Activated B cell treated with CpG ODN at 0.5 μM for 24 hours (primary cell): ENCODE results near the gene TMEM218. TPM values are rescaled to one million over a fixed set of nuclear protein-coding genes. Genes with fewer than 3 reads are reported as not detected.

Experiments used
- ATAC-seq: fragments of 200-7000 bp; cut with Tn5 transposase; one replicate; pipeline ENCODE4 v1.10.0; 2021; ENCODE audit warnings: low read depth, mild to moderate bottlenecking, moderate library complexity
- CTCF ChIA-PET: fragments of 350-600 bp; sonication (Branson Sonifier 250); formaldehyde crosslinking; loops from one replicate; lab custom pipeline; 2021; ENCODE audit warnings: antibody characterized with exemption; lab: Charles Lee
- POLR2A ChIA-PET: fragments of 350-600 bp; sonication (Branson Sonifier 250); formaldehyde crosslinking; loops from one replicate; lab custom pipeline; 2021; ENCODE audit warnings: antibody characterized with exemption; lab: Charles Lee
- DNase-seq: peaks from one replicate; pipeline ENCODE4 v3.0.0; 2022
- H3K27ac Mint-ChIP-seq: one replicate; pipeline ENCODE4 v1.8.0; 2020; ENCODE audit warnings: mixed read lengths
- H3K27me3 Mint-ChIP-seq: one replicate; pipeline ENCODE4 v1.8.0; 2021; ENCODE audit warnings: mixed read lengths
- H3K36me3 Mint-ChIP-seq: one replicate; pipeline ENCODE4 v1.8.0; 2021; ENCODE audit warnings: low read depth, mixed read lengths
- H3K4me1 Mint-ChIP-seq: one replicate; pipeline ENCODE4 v1.8.0; 2021; ENCODE audit warnings: mixed read lengths
- H3K4me3 Mint-ChIP-seq: one replicate; pipeline ENCODE4 v1.8.0; 2020; ENCODE audit warnings: mild to moderate bottlenecking, mixed read lengths
- H3K9me3 Mint-ChIP-seq: one replicate; pipeline ENCODE4 v1.8.0; 2020; ENCODE audit warnings: mixed read lengths
- intact Hi-C: fragments of 100-400 bp; cut with micrococcal nuclease; formaldehyde crosslinking; loops from one replicate; pipeline ENCODE4 v1.15.1; 2024
- total RNA-seq: library from RNA; stranded (reverse); gene quantifications from 2 replicates; pipeline ENCODE4 v1.2.3, GENCODE V29; 2022
- TF ChIP-seq, protein P1 (sequence below): fragments of 200-600 bp; IDR thresholded peaks from one replicate; pipeline ENCODE4 v1.8.0; 2022; ENCODE audit warnings: antibody characterized with exemption, mild to moderate bottlenecking

The TMEM218 gene
- total RNA-seq, 1 donor from 2014 or later = 18.8 TPM

DNA sequence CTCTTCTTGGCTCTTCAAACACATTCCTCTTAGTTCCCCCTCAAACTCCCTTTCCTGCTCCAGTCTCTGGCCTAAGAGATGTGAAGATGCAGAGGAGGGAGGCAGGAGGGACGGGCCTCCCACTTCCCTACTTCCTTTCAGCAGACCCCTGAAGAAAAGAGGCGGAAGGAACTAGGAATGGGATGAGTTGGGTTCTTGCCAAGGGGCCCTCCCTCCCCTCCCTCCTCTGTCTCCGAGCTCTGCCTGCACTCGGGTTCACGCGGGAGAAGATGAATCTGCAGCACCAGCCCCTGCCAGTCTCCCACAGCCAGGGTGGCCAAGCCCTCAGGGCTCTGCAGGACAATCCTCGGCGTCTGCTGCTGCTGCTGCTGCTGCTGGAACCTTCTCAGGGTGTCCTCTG, 28.8 kb upstream of the TMEM218 start:
- no peaks in the 10 kb centered on the region for H3K36me3 Mint-ChIP-seq
- DNase-seq (no peak), ATAC-seq (no peak)
- peaks cover 2% of the 10 kb centered on the region for H3K4me1 Mint-ChIP-seq
- POLR2A ChIA-PET = no interaction called here
- intact Hi-C loops = loop anchor here (2.0 to 5.0 kb wide), 2 partner anchors 263 to 468 kb away; partner anchors contain the start of genes SIAE and SPA17
- peaks cover 39% of the 10 kb centered on the region for H3K27me3 Mint-ChIP-seq
- CTCF ChIA-PET = interaction anchor here (0.8 to 5.3 kb wide), 7 partner anchors 10 to 264 kb away, joined by 3 to 56 read pairs (median 4); partner anchors contain the start of gene CCDC15
- no peak overlapping the region for H3K4me3 Mint-ChIP-seq
- TF ChIP-seq, protein P1, sequence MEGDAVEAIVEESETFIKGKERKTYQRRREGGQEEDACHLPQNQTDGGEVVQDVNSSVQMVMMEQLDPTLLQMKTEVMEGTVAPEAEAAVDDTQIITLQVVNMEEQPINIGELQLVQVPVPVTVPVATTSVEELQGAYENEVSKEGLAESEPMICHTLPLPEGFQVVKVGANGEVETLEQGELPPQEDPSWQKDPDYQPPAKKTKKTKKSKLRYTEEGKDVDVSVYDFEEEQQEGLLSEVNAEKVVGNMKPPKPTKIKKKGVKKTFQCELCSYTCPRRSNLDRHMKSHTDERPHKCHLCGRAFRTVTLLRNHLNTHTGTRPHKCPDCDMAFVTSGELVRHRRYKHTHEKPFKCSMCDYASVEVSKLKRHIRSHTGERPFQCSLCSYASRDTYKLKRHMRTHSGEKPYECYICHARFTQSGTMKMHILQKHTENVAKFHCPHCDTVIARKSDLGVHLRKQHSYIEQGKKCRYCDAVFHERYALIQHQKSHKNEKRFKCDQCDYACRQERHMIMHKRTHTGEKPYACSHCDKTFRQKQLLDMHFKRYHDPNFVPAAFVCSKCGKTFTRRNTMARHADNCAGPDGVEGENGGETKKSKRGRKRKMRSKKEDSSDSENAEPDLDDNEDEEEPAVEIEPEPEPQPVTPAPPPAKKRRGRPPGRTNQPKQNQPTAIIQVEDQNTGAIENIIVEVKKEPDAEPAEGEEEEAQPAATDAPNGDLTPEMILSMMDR = no peak
- H3K9me3 Mint-ChIP-seq = no peaks in the 10 kb centered on the region
- H3K27ac Mint-ChIP-seq = no peak overlapping the region

DNA sequence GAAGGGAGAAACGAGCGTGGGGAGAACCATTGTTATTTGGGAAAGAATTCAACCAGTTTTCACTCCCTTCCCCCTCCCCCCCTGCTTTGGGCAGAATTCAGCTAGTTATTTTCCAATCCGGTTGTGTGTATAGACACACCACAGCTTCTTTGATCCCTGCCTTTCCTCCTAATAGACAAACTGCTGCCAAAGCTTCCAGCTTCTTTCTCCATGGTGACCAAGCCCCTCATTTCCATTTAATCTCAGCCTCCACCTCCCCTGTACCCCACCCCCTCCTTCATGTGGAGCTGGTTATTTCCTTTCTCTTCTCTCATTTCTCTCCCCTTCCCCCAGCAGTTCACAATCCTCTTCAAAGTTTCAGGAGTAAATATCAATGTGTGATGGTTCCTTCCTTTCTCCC, 28.4 kb upstream of the TMEM218 start:
- TF ChIP-seq, protein P1 = no peak
- peaks cover 40% of the 10 kb centered on the region for H3K27me3 Mint-ChIP-seq
- no peak overlapping the region for H3K4me3 Mint-ChIP-seq
- no peaks in the 10 kb centered on the region for H3K9me3 Mint-ChIP-seq
- DNase-seq (no peak), ATAC-seq (no peak)
- H3K4me1 Mint-ChIP-seq = peaks cover 2% of the 10 kb centered on the region
- intact Hi-C loops = loop anchor here (2.0 to 5.0 kb wide), 2 partner anchors 263 to 467 kb away; partner anchors contain the start of genes SIAE and SPA17
- no peak overlapping the region for H3K27ac Mint-ChIP-seq
- ChIA-PET CTCF (interaction anchor here (0.8 to 5.3 kb wide), 4 partner anchors 11 to 264 kb away, joined by 3 to 56 read pairs (median 16); no protein-coding TSS in a partner anchor), POLR2A (no interaction called here)
- no peaks in the 10 kb centered on the region for H3K36me3 Mint-ChIP-seq

DNA sequence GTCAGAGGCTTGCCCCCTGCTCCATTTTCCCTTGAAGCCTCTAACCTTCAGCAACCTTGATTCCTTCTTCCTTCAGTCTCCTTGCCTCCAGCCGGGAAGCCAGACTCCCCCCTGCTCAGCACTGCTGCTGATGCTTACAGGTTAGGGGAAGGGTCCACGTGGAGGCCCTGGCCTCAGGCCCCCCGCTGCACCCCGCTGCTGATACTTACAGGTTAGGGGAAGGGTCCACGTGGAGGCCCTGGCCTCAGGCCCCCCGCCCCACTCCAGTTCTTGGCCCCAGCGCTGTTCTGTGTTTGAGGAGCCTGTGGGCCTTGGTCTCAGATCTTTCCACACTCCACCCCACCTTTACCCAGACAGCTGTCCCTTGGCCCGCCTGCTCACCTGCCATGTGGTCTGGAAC, 27.5 kb upstream of the TMEM218 start:
- TF ChIP-seq, protein P1 = no peak
- POLR2A ChIA-PET = no interaction called here
- intact Hi-C loops = no loop called here
- CTCF ChIA-PET = no interaction called here
- Mint-ChIP-seq H3K27ac (no peak overlapping the region), H3K36me3 (no peaks in the 10 kb centered on the region), H3K9me3 (no peaks in the 10 kb centered on the region), H3K4me3 (no peak overlapping the region), H3K4me1 (peaks cover 2% of the 10 kb centered on the region), H3K27me3 (peaks cover 40% of the 10 kb centered on the region)
- DNase-seq (no peak), ATAC-seq (no peak)

DNA sequence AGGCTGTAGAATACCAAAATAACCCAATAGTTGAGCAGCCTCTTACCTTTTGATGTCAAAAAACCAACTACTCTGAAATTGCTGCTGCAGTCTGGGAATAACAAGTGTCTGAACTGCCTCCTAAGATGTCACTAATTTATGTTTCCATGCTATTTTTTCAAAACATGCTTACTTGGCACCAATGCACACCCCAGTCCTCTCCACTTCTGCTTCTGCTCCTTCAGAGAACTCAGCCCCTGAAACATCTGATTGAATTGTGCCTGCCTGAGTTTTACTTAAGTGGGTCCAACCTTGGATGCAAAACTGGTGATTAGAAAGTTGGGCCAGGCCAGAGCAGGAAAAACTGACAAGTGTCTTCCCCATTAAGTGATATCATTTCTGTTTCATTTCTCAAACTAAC, 24.6 kb upstream of the TMEM218 start:
- no peaks in the 10 kb centered on the region for H3K9me3 Mint-ChIP-seq
- intact Hi-C loops = no loop called here
- TF ChIP-seq, protein P1 = no peak
- H3K36me3 Mint-ChIP-seq = no peaks in the 10 kb centered on the region
- POLR2A ChIA-PET = no interaction called here
- H3K27me3 Mint-ChIP-seq = peaks cover 42% of the 10 kb centered on the region
- no peak for ATAC-seq
- H3K4me1 Mint-ChIP-seq = no peaks in the 10 kb centered on the region
- CTCF ChIA-PET = no interaction called here
- no peak overlapping the region for H3K27ac Mint-ChIP-seq
- DNase-seq = no peak
- no peak overlapping the region for H3K4me3 Mint-ChIP-seq

DNA sequence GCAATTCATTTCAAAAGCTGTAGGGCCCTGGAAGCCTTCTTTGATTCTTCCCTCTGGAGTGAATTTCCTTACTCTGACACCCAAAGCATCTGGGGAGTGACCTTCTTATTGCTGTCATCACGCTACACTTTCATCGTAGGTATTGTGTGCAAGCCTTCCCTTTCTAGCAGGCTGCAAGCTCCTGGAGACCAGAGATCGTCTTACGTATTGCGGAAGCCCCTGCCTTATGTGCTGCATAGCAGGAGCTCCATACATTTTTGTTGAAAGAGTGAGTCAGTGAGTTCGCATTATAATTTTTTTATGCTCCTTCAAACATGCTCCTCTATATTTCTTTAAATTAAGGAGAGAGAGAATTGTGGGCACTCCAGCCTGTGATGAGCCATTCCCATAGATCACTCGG, 21.2 kb upstream of the TMEM218 start:
- intact Hi-C loops = no loop called here
- TF ChIP-seq, protein P1 = no peak
- DNase-seq (no peak), ATAC-seq (no peak)
- Mint-ChIP-seq H3K27me3 (peaks cover 39% of the 10 kb centered on the region), H3K4me1 (no peaks in the 10 kb centered on the region), H3K27ac (no peak overlapping the region), H3K36me3 (no peaks in the 10 kb centered on the region), H3K4me3 (no peak overlapping the region), H3K9me3 (no peaks in the 10 kb centered on the region)
- ChIA-PET CTCF (no interaction called here), POLR2A (no interaction called here)
